ENCODE measurements around the gene PLCL1. TPM values are rescaled to one million over a fixed set of nuclear protein-coding genes. Genes with fewer than 3 reads are reported as not detected.
"Not testable (repeated sequence)": the region's sequence is repeated elsewhere in the genome, so short reads cannot be mapped to it uniquely, and the experiment has no call there.

The PLCL1 gene
- total RNA-seq, 1 donor from 2014 or later, result 4.4 TPM

- no peak for DNase-seq (ENCODE audit: low read depth, low spot score)
Observed at GRCh38 chr2:197994751-197995150, 190.4 kb downstream of the PLCL1 start.

- DNase-seq (ENCODE audit: low read depth, low spot score), result no peak
Observed at GRCh38 chr2:197996583-197996982, 192.2 kb downstream of the PLCL1 start.

- no peak for DNase-seq (ENCODE audit: low read depth, low spot score)
Observed at GRCh38 chr2:197997083-197997541, 192.7 kb downstream of the PLCL1 start.

GRCh38 chr2:197998702-197999101, 194.3 kb downstream of the PLCL1 start:
- DNase-seq (ENCODE audit: low read depth, low spot score), result no peak

GRCh38 chr2:198000417-198000816, 196.0 kb downstream of the PLCL1 start:
- no peak for DNase-seq (ENCODE audit: low read depth, low spot score)

- DNase-seq (ENCODE audit: low read depth, low spot score), result no peak
Observed at GRCh38 chr2:198004173-198004572, 199.8 kb downstream of the PLCL1 start.

- no peak for DNase-seq (ENCODE audit: low read depth, low spot score)
Observed at GRCh38 chr2:198004921-198005829, 200.8 kb downstream of the PLCL1 start.

GRCh38 chr2:198006733-198007132, 202.3 kb downstream of the PLCL1 start:
- DNase-seq (ENCODE audit: low read depth, low spot score), result no peak

GRCh38 chr2:198008230-198008629, 203.8 kb downstream of the PLCL1 start:
- no peak for DNase-seq (ENCODE audit: low read depth, low spot score)

GRCh38 chr2:198012025-198012424, 207.6 kb downstream of the PLCL1 start:
- DNase-seq (ENCODE audit: low read depth, low spot score), result no peak

GRCh38 chr2:198016243-198016642, 211.8 kb downstream of the PLCL1 start:
- no peak for DNase-seq (ENCODE audit: low read depth, low spot score)

- no peak for DNase-seq (ENCODE audit: low read depth, low spot score)
Observed at GRCh38 chr2:198017068-198017467, 212.7 kb downstream of the PLCL1 start.

GRCh38 chr2:198028955-198029354, 224.6 kb downstream of the PLCL1 start:
- DNase-seq (ENCODE audit: low read depth, low spot score), result no peak

GRCh38 chr2:198029576-198029975, 225.2 kb downstream of the PLCL1 start:
- DNase-seq (ENCODE audit: low read depth, low spot score), result not testable (repeated sequence)

GRCh38 chr2:198033626-198034025, 229.2 kb downstream of the PLCL1 start:
- no peak for DNase-seq (ENCODE audit: low read depth, low spot score)

GRCh38 chr2:198036029-198036879, 231.9 kb downstream of the PLCL1 start:
- DNase-seq (ENCODE audit: low read depth, low spot score), result no peak

GRCh38 chr2:198040835-198041234, 236.4 kb downstream of the PLCL1 start:
- DNase-seq (ENCODE audit: low read depth, low spot score), result no peak

GRCh38 chr2:198042189-198042588, 237.8 kb downstream of the PLCL1 start:
- no peak for DNase-seq (ENCODE audit: low read depth, low spot score)

GRCh38 chr2:198044777-198045176, 240.4 kb downstream of the PLCL1 start:
- DNase-seq (ENCODE audit: low read depth, low spot score), result no peak

- DNase-seq (ENCODE audit: low read depth, low spot score), result no peak
Observed at GRCh38 chr2:198045227-198045626, 240.8 kb downstream of the PLCL1 start.

GRCh38 chr2:198052741-198053140, 248.3 kb downstream of the PLCL1 start:
- no peak for DNase-seq (ENCODE audit: low read depth, low spot score)

- no peak for DNase-seq (ENCODE audit: low read depth, low spot score)
Observed at GRCh38 chr2:198053148-198053547, 248.8 kb downstream of the PLCL1 start.
